Activated CD4-positive, alpha-beta T cell treated with anti-CD3 and anti-CD28 coated beads for 4 hours (primary cell): Measurements from ENCODE around the gene GRAMD2A.

Source experiments
- DNase-seq, 2 donors: peaks; one replicate each; pipeline ENCODE4 v3.0.0-alpha.2; 2020

The GRAMD2A gene

DNA sequence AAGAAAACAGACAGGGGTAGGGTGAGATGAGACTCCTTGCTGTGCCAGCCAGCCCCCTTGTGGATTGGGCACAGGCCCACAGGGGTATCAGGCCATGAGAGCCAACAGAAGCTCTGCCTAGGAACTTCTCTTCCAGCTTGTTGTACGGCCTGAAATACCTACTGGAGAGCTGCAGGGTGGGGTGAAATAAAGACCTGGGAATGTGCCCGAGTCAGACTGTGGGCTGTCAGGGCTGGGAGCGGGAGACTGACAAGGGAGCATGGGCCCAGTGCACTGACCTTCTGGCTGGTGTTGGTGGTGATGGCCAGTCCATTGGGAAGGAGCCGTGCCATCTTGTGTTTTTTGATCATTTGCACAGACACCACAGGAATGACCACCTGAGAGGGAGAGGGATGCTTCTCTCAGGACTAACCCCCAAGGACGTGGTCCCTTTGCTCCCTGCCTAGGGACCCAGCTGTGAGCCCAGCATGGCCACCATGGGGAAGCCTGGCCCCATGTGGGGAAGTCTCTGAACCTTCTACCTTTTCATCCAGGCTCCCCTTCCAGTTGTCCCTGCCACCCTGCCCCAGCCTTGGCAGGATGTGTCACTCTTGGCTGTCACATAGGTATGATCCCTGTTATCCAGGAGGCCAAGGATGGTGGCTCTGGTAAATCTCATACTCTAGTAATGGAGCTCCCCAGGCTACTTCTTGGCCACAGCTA, 30.7 kb downstream of the GRAMD2A start:
- no peak for DNase-seq

DNA sequence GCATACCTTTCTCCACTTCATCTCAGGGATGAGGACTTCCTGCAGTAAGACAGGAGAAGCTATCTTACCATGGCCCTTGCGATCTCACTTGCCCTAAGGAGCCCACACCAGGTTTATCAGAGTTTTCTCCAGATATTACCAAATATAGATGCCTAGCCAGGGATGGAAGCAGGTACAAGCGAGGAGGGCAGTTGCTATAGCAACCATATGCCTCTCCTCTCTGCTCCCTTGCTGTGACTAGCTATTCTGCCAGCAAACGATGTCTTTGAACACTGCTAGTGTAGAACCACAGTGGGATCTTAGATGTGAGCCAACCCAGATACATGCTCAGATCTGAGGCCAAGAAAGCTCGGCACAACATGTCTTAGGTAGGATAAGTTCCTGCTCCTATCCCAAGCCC, 33.9 kb downstream of the GRAMD2A start:
- DNase-seq, result no peak

DNA sequence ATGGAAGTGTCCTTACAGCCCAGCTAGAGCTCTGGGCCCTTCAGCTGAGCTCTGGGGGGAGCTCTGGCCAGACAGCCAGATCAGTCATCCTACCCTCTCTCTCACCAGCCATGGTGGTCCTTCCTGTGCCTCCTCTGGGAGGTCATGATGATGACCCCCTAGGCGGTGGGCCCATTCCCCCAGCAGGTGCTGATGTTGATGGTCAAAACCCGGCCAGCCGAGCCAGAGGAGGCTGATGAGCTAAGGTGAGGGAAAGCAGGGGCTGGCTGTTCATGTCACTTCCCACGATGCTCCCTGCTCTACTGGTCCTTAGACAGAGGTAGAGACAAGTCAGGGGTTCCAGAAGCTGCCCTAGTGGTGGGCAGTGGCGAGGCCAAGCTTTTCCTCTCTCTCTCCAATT, 35.0 kb downstream of the GRAMD2A start:
- no peak for DNase-seq

- no peak for DNase-seq
Observed at GRCh38 chr15:72161361-72162132, 36.0 kb downstream of the GRAMD2A start.

DNA sequence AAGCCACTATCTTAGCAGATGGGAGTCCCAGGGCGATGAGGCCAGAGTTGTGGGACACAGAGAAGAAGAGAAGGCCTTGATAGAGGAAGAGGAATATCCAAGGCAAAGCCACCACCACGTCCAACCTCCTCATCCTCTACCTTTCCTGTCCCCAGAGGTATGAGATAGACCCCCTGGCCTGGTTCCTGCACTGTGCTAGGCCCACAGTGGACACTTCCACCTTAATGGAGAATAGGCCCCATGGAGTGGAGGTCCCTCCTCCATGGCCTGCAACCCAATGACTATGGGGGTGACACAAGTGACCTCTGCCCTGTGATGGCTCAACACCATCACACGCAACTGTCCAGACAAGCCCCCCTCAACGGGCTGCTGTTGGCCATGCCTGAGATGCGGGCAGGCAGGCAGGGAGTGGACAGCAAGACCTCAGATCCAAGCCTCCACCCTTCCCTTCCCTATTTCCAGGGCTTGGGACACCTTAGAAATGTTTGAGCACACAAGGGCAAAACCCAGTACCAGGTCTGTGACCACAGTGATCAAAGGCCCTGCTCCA, 36.8 kb downstream of the GRAMD2A start:
- no peak for DNase-seq

- no peak for DNase-seq
Observed at GRCh38 chr15:72156928-72157327, 40.7 kb downstream of the GRAMD2A start.

DNA sequence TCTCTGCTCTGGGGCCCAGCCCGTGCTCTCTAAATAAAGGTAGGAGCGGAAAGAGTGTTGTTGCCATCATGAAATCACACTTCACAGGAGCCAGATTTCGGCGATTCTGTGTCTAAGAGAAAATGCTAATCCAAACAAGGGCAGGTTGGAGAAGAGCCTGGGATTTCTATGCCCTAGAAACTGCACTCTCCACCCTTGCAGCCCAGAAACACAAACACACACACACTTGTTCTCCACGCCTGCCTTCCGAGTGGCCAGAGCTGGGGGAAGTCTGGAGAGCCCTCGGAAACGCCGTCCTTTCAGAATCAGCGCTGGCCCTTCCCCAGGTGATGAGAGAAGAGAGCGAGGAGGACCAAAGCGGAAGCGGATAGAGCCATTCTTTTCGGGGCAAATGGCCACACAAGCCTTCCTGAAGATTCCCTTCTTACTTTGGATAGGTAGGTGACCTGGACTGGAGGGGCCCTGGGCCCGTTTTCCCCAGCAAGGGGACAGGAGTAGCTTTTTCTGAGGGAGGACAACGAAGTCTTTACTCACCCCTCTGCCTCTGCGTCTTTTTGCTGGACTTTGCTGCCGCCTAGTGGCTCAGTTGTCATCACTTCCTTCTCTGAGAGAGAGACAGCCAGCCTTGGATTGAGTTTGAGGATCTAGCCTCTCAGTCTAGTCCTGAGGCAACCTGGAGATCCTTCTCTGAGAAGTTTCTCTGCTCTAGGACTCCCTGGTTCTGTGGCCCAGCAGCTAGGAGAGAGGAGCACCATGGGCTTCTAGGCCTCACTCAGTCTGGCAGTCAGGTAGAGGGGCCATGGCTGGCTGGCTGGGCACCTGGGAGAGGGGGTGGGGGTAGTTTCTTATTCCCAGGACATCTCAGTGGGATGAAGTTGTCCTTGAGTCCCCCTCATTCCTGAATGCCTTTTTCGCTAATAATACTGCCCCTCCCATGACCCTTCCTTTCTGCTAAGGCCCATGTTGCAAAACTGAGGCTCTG, 41.7 kb downstream of the GRAMD2A start:
- peak; percentile 71 to 87 for DNase-seq

- no peak for DNase-seq
Observed at GRCh38 chr15:72155003-72155621, 42.5 kb downstream of the GRAMD2A start.

DNA sequence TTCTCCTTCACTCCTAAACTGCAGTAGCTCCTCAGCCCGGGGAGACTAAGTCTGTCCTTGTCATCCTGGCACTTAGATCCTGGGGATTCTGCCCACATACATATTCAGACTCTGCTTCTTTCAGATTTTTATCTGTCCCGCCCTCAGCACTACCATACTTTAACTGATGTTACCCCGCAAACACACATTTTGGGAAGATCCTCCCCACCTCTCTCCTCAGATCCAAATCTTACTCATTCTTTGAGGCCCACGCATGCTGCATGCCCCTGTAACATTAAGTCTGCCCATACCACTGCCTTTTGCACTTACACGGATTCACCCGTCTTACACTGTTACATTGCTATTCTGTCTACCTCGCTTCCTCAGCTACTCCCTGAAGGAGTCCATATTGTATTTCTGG, 43.3 kb downstream of the GRAMD2A start:
- DNase-seq, result no peak

DNA sequence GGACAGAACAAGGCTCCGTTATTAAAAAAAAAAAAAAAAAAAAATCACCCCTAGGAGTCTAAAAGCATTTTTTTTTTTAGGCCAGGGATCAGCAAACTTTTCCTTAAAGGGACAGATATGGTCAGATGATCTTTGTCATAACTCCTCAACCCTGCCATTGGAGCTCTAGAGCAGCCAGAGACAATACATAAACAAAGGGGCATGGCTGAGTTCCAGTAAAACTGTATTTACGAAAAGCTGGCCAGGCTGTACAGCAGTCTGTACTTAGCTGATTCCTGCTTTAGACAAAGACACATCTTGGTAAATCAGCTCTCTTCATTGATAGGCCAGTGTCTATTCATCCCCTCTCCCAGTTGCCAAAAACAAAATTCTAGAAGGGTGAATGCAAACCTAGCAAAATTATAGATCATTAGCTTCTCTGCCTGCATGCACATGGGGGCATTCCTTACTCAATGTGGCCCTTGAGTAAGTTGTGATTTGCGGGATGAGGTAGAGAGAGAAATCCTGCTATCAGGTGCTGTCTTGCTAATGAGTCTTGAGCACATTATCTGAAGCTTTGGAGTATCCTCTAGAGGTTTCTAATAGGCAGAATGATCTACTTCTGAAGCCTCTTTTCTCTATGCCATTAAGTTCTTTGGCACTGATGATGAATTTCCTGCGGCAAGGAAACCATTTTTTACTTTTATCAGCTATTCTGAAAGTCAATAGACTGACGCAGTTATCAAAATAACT, 44.2 kb downstream of the GRAMD2A start:
- DNase-seq, result no peak

DNA sequence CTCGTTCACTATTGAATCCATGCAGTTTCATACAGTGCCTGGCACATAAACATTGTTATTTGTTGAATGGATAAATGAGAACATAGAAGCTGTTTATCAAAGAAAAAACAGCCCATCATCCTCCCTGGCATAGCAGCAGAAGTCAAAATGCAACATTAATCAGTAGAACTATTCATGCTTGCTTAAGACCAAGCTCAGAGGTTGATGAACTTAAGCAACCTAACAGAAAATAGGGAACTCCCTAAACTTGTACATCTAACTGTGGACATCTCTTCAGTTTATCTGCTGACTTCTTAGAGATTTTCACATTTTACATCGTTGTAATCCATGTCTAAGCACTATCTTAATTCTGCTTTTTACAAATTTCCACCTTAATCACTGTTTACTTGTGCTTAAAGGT, 50.2 kb downstream of the GRAMD2A start:
- no peak for DNase-seq

GRCh38 chr15:72146934-72147333, 50.7 kb downstream of the GRAMD2A start:
- no peak for DNase-seq

DNA sequence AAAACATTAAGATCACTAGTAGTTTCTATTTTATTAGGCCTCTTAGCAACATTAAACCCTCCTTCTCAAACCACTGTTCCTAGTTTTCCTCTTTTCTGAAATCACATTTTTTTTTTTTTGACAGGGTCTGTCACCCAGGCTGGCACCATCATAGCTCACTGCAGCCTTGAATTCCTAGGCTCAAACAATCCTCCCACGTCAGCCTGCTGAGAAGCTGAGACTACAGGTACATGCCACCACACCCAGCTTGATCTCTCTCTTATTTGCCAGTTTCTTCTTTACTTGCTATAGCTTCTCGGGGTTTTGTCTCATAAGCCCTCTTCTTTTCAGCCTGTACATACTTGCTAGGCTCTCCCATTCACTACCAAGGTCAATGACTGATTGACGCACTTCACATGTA, 51.4 kb downstream of the GRAMD2A start:
- no peak for DNase-seq

DNA sequence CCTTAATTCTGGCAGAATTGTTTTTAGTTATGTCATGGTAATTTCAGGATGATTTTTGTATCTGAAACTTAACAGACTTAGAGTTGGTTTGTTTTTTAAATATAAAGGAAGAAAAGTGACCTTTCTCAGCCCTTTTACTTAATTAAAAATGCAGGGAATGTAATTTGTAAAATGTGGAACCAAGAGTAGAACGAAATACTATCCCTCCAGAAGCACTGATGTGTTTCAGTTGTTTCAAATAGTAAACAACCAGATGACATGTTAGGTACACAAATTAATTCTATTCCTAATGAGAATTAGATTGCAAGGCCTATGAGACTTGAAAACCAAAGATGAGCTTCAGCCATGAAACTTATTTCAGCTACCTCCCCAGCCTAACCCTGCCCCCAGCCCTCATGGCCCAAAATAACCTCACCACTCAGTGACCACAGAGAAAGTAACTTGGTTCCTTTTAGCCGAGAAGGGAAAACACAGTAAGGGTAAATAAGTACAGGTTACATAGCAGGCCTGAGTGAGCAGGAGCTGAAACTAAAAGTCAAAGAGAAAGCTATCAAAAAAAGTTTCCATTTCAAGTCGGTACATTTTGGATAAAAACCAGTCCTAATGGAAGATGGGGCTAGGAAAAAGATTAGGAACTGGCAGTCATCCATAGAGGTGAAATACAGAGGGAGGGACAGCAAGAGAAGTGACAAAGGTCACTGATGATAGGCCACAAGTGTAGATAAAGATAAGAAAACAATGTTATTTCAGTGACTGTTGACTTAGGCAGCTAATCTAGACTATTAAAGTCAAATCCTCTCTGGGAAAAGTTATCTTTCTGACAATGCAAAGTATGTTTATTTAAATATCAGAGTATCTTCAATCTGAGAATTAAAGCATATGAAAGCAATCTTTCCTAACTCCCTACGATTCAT, 56.2 kb downstream of the GRAMD2A start:
- DNase-seq, result no peak

GRCh38 chr15:72140088-72140487, 57.5 kb downstream of the GRAMD2A start:
- DNase-seq, result no peak

GRCh38 chr15:72139667-72140066, 57.9 kb downstream of the GRAMD2A start:
- no peak for DNase-seq

GRCh38 chr15:72136170-72137051, 61.2 kb downstream of the GRAMD2A start:
- no peak for DNase-seq

- no peak for DNase-seq
Observed at GRCh38 chr15:72135719-72136118, 61.9 kb downstream of the GRAMD2A start.

GRCh38 chr15:72133211-72133610, 64.4 kb downstream of the GRAMD2A start:
- DNase-seq, result no peak

DNA sequence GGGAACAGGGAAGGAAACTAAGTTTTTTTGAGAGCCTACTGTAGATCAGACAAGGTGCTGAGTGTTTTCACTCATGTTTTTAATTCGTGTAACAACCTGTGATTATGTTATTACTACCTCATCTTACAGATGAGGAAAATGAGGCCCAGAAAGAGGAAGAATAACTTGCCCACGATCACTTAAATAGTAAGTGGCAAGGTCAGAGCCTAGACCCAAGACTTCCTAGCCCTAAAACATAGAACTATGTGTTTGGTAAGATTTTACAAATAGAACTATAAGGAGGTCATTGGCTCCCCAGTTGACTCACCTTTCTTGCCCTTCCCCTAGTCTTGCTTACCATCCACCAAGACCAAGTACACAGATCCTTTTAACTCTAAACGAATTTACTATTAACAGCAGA, 65.7 kb downstream of the GRAMD2A start:
- no peak for DNase-seq
